ENCODE results near the gene FNTB. TPM values are rescaled to one million over a fixed set of nuclear protein-coding genes. Genes with fewer than 3 reads are reported as not detected.

The FNTB gene
- total RNA-seq: 16.7 TPM

GRCh38 chr14:64986648-64987437, at the start of gene FNTB:
TSS of gene FNTB (plus strand) at chr14:64986895. CDS start at chr14:64986954, 59 bp downstream.
- DNase-seq (ENCODE audit: low spot score): peak; percentile 97

GRCh38 chr14:64937171-64937820, 49.4 kb upstream of the FNTB start:
- no peak for DNase-seq (ENCODE audit: low spot score)

DNA sequence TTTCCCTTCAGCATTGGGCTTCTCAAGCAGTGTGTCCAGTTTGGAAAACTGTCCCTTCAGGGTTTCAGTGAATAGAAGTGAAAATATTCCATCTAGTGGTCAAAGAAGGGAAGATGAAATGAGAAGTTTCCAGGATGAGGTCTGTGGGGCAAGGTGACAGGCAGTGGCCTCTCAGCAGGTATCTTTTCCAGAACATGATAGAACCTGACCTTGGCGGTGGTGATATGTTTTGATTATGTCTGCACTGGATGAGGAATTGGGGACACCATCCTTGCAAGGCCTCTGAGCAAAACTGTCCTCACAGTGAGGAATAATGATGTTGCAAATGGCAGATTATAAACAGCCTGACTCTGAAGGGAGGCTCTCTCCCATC, 48.9 kb upstream of the FNTB start:
- no peak for DNase-seq (ENCODE audit: low spot score)

- DNase-seq (ENCODE audit: low spot score): no peak
Measured at GRCh38 chr14:64938972-64939816, 47.5 kb upstream of the FNTB start.

DNA sequence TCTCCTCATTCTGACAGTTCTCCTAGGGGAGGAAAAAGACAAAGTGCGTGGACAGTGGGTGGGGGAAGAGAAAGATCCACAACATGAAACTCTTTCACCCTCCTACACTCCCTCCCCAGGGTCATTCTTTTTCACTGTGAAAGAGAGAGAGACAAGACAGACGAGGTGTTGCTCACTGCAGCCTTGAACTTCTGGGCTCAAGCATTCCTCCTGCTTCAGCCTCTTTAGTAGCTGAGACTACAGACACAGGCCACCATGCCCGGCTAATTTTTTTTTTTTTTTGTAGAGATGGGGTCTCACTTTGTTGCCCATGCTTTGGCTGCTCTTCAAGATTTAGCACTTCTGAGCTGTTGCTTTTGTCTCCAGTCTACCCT, 46.9 kb upstream of the FNTB start:
- DNase-seq (ENCODE audit: low spot score): no peak

- no peak for DNase-seq (ENCODE audit: low spot score)
Measured at GRCh38 chr14:64940336-64940910, 46.3 kb upstream of the FNTB start.

DNA sequence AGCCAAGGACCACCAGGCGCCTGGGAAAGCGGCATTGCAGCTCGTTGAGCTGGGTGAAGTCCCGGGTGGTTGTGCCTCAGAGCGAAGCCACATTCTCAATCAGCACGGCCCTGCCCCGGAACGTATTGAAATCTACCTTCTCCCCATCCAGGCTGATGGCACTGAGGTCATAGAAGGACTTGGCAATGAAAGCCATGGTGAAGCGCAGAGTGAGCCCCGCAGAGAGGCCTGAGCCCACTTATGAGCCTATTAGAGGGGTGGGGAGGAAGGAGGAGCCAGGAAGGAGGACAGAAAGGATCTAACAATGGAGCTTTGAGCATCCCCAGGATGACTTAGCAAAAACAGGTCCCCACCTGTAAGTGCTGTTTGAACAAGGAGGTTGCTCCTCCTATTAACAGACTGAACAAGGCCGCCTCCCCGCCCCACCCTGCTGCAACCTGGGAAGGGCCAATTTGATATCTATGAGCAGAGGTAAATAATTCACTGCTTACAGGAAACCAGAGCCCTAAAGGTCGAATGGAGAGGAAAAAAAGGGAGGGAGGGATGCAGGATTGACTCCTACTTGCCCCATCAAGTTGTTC, 44.1 kb upstream of the FNTB start, which contains the start of gene GPX2:
TSS of gene GPX2 (minus strand) at position 215 of the 581 bp plus-strand sequence. CDS start at position 196, 19 bp downstream.
- peak; percentile 87 for DNase-seq (ENCODE audit: low spot score)

- no peak for DNase-seq (ENCODE audit: low spot score)
Measured at GRCh38 chr14:64943556-64943955, 43.1 kb upstream of the FNTB start.

GRCh38 chr14:64944041-64944440, 42.7 kb upstream of the FNTB start:
- DNase-seq (ENCODE audit: low spot score): no peak

GRCh38 chr14:64944861-64945260, 41.8 kb upstream of the FNTB start:
- no peak for DNase-seq (ENCODE audit: low spot score)

GRCh38 chr14:64945431-64946178, 41.1 kb upstream of the FNTB start:
- no peak for DNase-seq (ENCODE audit: low spot score)

DNA sequence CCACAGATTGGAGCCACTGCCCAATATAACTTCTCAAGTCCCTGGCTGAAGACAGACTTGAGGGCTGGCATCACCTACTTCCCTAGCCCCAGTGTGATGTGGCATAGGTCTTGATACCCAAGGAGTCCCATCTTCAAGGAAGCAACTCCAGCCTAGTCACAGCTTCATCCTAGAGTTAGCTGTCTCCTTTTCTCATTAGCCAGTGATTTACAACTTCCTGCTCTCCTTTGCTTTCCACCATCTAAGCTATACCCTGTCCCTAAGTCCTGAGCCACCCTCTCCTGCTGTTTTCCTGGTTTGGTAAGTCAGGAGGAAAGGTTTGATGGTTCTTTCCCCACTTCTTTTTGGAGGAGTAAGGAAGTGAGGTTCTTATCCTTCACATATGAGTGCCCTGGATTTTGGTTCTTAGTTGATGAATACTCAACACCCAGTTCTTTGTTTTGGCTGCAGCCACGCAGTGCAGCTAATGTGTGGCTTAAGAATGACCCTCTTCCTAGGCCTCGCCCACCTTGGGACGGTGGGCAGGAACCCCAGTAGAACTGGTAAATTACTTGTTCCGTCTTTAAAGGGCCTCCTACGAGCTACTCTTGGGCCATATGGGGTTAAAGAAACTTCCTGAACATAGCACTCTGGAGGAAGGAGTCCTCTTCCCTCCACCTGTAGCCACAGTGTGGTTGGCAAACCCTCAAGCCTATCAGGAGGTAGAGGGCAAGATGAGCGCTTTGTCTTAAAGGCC, 40.2 kb upstream of the FNTB start:
- no peak for DNase-seq (ENCODE audit: low spot score)

DNA sequence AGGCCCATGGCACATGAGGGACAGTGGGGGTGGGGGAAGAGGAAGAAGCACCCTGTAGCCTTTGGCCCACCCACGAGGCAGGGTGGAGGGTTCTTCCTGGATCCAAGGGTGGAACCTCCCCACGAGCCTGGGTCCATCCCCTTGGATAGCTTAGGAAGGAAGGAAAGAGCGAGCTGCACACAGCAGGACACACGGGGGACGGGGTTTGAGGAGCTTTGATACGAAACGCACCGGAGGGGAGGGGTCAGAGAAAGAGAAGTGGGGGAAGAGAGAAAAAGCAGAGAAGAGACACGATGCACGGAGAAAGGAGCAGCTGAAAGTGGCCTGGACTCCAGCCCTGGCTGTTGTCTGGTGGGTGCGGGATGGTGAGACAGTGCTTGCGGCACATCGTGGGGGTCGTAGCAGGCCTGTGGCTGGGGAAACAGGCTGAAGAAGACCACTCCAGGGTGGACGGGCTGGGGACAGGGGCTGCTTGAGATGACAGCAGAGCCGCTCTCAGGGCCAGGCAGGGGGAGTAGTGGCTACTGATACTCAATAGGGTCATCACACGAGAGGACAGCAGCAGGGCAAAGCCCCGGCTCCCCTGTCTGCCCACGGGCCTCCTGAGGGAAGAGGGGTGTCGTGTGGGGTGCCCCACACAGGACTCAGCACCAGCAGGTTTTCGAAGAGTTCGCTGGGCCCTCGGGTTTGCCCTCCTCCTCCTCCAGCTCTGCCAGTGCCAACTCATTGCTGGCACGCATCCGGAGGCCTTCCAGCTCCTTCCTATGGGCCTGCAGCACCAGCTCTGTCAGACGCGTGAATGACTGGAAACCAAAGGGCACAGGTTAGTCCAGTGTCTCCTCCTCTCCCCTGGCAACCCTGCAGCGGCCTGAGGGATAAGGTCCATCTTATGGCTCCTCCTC, 38.7 kb upstream of the FNTB start:
- peak; percentile 78 for DNase-seq (ENCODE audit: low spot score)

DNA sequence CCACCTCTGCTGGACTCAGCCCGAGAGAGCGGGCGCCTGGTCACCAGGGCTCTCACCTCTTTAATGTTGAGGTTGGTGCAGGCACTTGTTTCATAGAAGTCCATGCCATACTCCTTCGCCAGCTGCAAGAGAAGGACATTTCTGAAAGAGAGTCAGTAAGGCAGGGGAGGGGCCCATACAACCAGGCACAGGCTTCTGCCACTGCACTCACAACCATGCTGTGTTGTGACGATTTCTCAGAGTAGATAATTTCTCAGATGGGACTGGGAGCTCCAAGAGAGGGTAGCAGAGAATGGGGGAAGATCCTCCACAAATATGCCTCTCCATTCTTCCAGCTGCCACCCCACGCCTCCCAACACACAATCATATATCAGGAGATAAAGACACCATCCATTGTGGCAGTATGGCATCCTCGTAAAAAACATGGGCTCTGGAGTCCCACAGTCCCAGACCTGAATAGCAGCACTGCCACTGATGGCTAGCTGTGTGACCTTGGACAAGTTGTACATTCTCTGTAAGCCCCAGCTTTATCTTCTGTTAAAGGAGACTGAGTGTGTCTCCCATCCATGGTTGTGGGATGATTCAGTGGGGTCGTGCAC, 38.0 kb upstream of the FNTB start:
- DNase-seq (ENCODE audit: low spot score): no peak

DNA sequence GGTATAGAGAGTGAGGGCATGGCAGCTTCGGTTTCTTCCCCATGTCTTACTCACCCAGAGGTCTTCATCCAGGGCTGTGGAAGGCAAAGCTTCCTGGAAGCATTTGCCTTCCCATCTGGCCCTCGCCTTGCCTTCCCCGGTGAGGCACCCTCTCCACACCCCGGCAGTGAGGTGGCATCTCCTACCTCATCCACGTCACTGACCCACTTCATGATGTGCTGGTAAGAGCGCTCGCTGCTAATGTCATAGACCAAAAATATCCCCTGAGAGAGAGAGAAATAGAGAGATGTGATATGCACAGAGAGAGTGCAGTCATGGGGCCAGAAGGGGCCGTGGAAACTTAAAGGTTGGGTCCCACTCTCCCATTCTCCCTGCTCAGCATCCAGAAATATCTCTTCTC, 35.8 kb upstream of the FNTB start:
- DNase-seq (ENCODE audit: low spot score): no peak

DNA sequence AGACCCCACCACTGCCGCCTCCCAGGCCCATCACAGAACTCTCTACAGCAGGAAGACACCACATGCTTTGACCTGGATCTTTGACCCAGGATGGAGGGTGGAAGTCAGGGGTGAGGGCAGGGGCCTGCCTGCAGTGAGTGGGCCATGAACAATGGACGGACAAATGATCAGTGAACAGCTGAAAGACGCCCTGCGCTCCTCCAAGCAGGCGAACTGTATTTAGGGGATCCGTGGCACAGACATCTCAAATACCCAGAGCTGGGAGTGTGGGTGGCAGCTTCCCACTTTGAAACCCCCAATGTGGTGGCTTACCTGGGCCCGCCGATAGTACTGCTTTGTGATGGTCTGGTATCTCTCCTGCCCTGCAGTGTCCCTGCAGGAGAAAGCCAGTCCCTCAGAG, 35.4 kb upstream of the FNTB start:
- no peak for DNase-seq (ENCODE audit: low spot score)

- no peak for DNase-seq (ENCODE audit: low spot score)
Measured at GRCh38 chr14:64951724-64952123, 35.0 kb upstream of the FNTB start.

- DNase-seq (ENCODE audit: low spot score): no peak
Measured at GRCh38 chr14:64952598-64953309, 33.9 kb upstream of the FNTB start.
